Tibial nerve (tissue), 4 donors: ENCODE data around the gene ZNF3. TPM values are rescaled to one million over a fixed set of nuclear protein-coding genes. Genes with fewer than 3 reads are reported as not detected.

Experiments
- DNase-seq, 2 donors: peaks; one replicate each; pipeline ENCODE4 v3.0.0-alpha.2; 2019; ENCODE audit warnings: low spot score in 2 of 2
- H3K27ac ChIP-seq, 4 donors: fragments of 200-600 bp; sonication (generic) in 3 of 4; one replicate each; pipeline ENCODE4 v1.5.1; 2017 to 2019; ENCODE audit warnings: mild to moderate bottlenecking in 1 of 4
- H3K27me3 ChIP-seq, 2 donors: fragments of 200-600 bp; sonication (generic) in 1 of 2; one replicate each; pipeline versions ENCODE4 v1.5.1 to v1.6.0; 2017 to 2019
- H3K36me3 ChIP-seq, 3 donors: fragments of 200-600 bp; sonication (generic); one replicate each; pipeline ENCODE4 v1.5.1; 2018 to 2019
- H3K4me1 ChIP-seq, 4 donors: fragments of 200-600 bp; sonication (generic) in 3 of 4; one replicate each; pipeline ENCODE4 v1.5.1; 2017 to 2019
- H3K4me3 ChIP-seq, 4 donors: fragments of 200-600 bp; sonication (generic) in 3 of 4; one replicate each; pipeline ENCODE4 v1.5.1; 2017 to 2019; ENCODE audit warnings: mild to moderate bottlenecking in 1 of 4, moderate library complexity in 1 of 4
- H3K9me3 ChIP-seq, 4 donors: fragments of 200-600 bp; sonication (generic) in 3 of 4; one replicate each; pipeline ENCODE4 v1.5.1; 2017 to 2019
- CTCF ChIP-seq, 5 experiments: fragments of 200-600 bp in 3 of 5; fragments of 450-650 bp in 2 of 5; sonication (generic) in 3 of 5; IDR thresholded peaks; one replicate each; pipeline ENCODE4 v1.5.1; 2016 to 2019; ENCODE audit warnings: antibody characterized with exemption in 5 of 5, mild to moderate bottlenecking in 3 of 5, moderate library complexity in 2 of 5
- EP300 ChIP-seq, 2 donors: sonication (generic); formaldehyde crosslinking; IDR thresholded peaks; one replicate each; pipeline ENCODE4 v1.6.1; 2017; ENCODE audit warnings: antibody characterized with exemption in 2 of 2, mild to moderate bottlenecking in 1 of 2
- POLR2A ChIP-seq, 2 donors: fragments of 450-650 bp; IDR thresholded peaks; one replicate each; pipeline ENCODE4 v1.6.1; 2017; ENCODE audit warnings: antibody characterized with exemption in 2 of 2, mild to moderate bottlenecking in 2 of 2, moderate library complexity in 2 of 2
- WGBS, 2 donors: methylation state at CpG; one replicate each; pipeline ENCODE4 v1.1.5; 2018; 5-methylcytosine and 5-hydroxymethylcytosine counted together
- total RNA-seq, 4 donors: library from RNA; depleted of rRNA; stranded (reverse); fragments of >200 nt; gene quantifications; one replicate each; pipeline ENCODE4 v1.1.0, GENCODE V29; 2016

Gene ZNF3
- total RNA-seq, 4 donors from 2014 or later, result 24.0 to 37.5 (median 26.9) TPM

GRCh38 chr7:100115026-100115425 lies 33.5 kb upstream of the ZNF3 start:
- H3K4me1 ChIP-seq, result peaks cover 0 to 15% (median 8%) of the 10 kb centered on the region in 4 donors
- no peaks in the 10 kb centered on the region for H3K27me3 ChIP-seq
- H3K27ac ChIP-seq, result no peak overlapping the region
- H3K36me3 ChIP-seq, result peaks cover 0 to 55% (median 8%) of the 10 kb centered on the region in 3 donors
- no peak overlapping the region for H3K4me3 ChIP-seq
- no peak for DNase-seq
- WGBS, 2 donors, result 93 to 95% methylated on average over 7 of the region's 7 CpGs
- TF ChIP-seq CTCF (IDR thresholded peaks at IDR 0.05), result no peak
- TF ChIP-seq EP300 (IDR thresholded peaks at IDR 0.05), result no peak
- no peak for TF ChIP-seq POLR2A (IDR thresholded peaks at IDR 0.05)
- no peaks in the 10 kb centered on the region for H3K9me3 ChIP-seq

GRCh38 chr7:100111914-100112313 lies 30.4 kb upstream of the ZNF3 start:
- H3K4me1 ChIP-seq, result no peaks in the 10 kb centered on the region
- peaks cover 0 to 86% (median 18%) of the 10 kb centered on the region in 3 donors for H3K36me3 ChIP-seq
- 79 to 86% methylated on average over 12 to 13 of the region's 13 CpGs for WGBS, 2 donors
- H3K27ac ChIP-seq, result no peak overlapping the region
- no peak for DNase-seq
- H3K4me3 ChIP-seq, result no peak overlapping the region
- H3K27me3 ChIP-seq, result no peaks in the 10 kb centered on the region
- TF ChIP-seq POLR2A (IDR thresholded peaks at IDR 0.05) (no peak), EP300 (IDR thresholded peaks at IDR 0.05) (no peak), CTCF (IDR thresholded peaks at IDR 0.05) (no peak)
- no peaks in the 10 kb centered on the region for H3K9me3 ChIP-seq

GRCh38 chr7:100111156-100111555 lies 29.6 kb upstream of the ZNF3 start:
- no peak overlapping the region for H3K27ac ChIP-seq
- TF ChIP-seq POLR2A (IDR thresholded peaks at IDR 0.05) (no peak), EP300 (IDR thresholded peaks at IDR 0.05) (no peak), CTCF (IDR thresholded peaks at IDR 0.05) (no peak)
- DNase-seq, result no peak
- H3K27me3 ChIP-seq, result no peaks in the 10 kb centered on the region
- no peaks in the 10 kb centered on the region for H3K9me3 ChIP-seq
- H3K4me1 ChIP-seq, result no peaks in the 10 kb centered on the region
- WGBS, 2 donors, result 89 to 96% methylated on average over 7 of the region's 7 CpGs
- H3K36me3 ChIP-seq, result peaks cover 0 to 93% (median 19%) of the 10 kb centered on the region in 3 donors
- no peak overlapping the region for H3K4me3 ChIP-seq

GRCh38 chr7:100109521-100110163 lies 28.1 kb upstream of the ZNF3 start:
- no peaks in the 10 kb centered on the region for H3K9me3 ChIP-seq
- no peak for DNase-seq
- WGBS, 2 donors, result 76 to 83% methylated on average over 12 of the region's 12 CpGs
- H3K36me3 ChIP-seq, result peaks cover 0 to 98% (median 22%) of the 10 kb centered on the region in 3 donors
- H3K4me3 ChIP-seq, result no peak overlapping the region
- no peak for TF ChIP-seq POLR2A (IDR thresholded peaks at IDR 0.05)
- H3K27ac ChIP-seq, result no peak overlapping the region
- H3K27me3 ChIP-seq, result no peaks in the 10 kb centered on the region
- no peaks in the 10 kb centered on the region for H3K4me1 ChIP-seq

GRCh38 chr7:100107890-100108289 lies 26.4 kb upstream of the ZNF3 start:
- Histone ChIP-seq H3K4me1 (peaks cover 0 to 3% (median 0%) of the 10 kb centered on the region in 4 donors), H3K27ac (no peak overlapping the region), H3K4me3 (no peak overlapping the region), H3K27me3 (no peaks in the 10 kb centered on the region), H3K36me3 (peaks cover 0 to 99% (median 26%) of the 10 kb centered on the region in 3 donors), H3K9me3 (no peaks in the 10 kb centered on the region)
- 69 to 77% methylated on average over 11 of the region's 11 CpGs for WGBS, 2 donors
- TF ChIP-seq EP300 (IDR thresholded peaks at IDR 0.05), result no peak
- no peak for TF ChIP-seq POLR2A (IDR thresholded peaks at IDR 0.05)
- no peak for TF ChIP-seq CTCF (IDR thresholded peaks at IDR 0.05)
- DNase-seq, result no peak
